K562 (cell line): Measurements from ENCODE around the gene TMEM39B. TPM values are rescaled to one million over a fixed set of nuclear protein-coding genes. Genes with fewer than 3 reads are reported as not detected.

Experiments
- CBX8 ChIP-seq: fragments of 200-600 bp; sonication (generic); IDR thresholded peaks from 2 replicates; pipeline ENCODE4 v1.6.1; 2012; ENCODE audit warnings: borderline replicate concordance, mixed run types, low read depth, mild to moderate bottlenecking, moderate library complexity, mixed read lengths, low read length, control low read depth, inconsistent platforms; ENCODE audit not compliant: poor library complexity, severe bottlenecking; ENCODE audit errors: extremely low read depth
- HDAC1 ChIP-seq, 2 experiments: fragments of 450-650 bp; IDR thresholded peaks; 2 replicates each; pipeline ENCODE4 v1.6.1; 2016 to 2017; ENCODE audit warnings: inconsistent platforms in 1 of 2, mild to moderate bottlenecking in 1 of 2, moderate library complexity in 1 of 2
- SNRNP70 ChIP-seq: fragments of 200-400 bp; formaldehyde crosslinking; optimal IDR thresholded peaks from 2 replicates; pipeline ENCODE3; 2017; ENCODE audit warnings: low read depth, low read length
- TAF1 ChIP-seq: IDR thresholded peaks from 2 replicates; pipeline ENCODE4 v1.6.1; 2011; ENCODE audit warnings: mild to moderate bottlenecking, low read length, moderate library complexity; ENCODE audit not compliant: insufficient read depth, control insufficient read depth, severe bottlenecking; ENCODE audit errors: extremely low read depth
- TAF15 ChIP-seq: fragments of 200-400 bp; formaldehyde crosslinking; IDR thresholded peaks from 2 replicates; pipeline ENCODE4 v1.6.1; 2017; ENCODE audit warnings: mild to moderate bottlenecking, low read depth, low read length, moderate library complexity
- polyA plus RNA-seq, 8 experiments: library from polyadenylated mRNA; depleted of rRNA in 4 of 8; stranded (reverse) in 5 of 8; unstranded in 3 of 8; fragments of >200 nt; fragmentation: Nextera tagmentation in 2 of 8; fragmentation: Illumina TruSeq in 1 of 8; extraction: Ambion mirVana in 2 of 8; extraction: Trizol in 1 of 8; gene quantifications; 2 replicates each; pipeline versions ENCODE4 v1.2.1 to v1.2.3, GENCODE V29; 2011 to 2014; ENCODE audit warnings: inconsistent platforms in 1 of 8, missing spikeins in 1 of 8
- total RNA-seq, 7 experiments: library from RNA; depleted of rRNA in 6 of 7; stranded (reverse); fragments of >200 nt in 6 of 7; fragmentation: Illumina TruSeq in 2 of 7; extraction: Trizol in 2 of 7; gene quantifications; 2 replicates each; pipeline versions ENCODE4 v1.2.1 to v1.2.3, GENCODE V29; 2011 to 2021; ENCODE audit warnings: low replicate concordance in 1 of 7
- TF ChIP-seq, protein P1 (sequence below): fragments of 450-650 bp; IDR thresholded peaks from 2 replicates; pipeline ENCODE4 v1.6.1; 2016; ENCODE audit warnings: antibody characterized with exemption
- TF ChIP-seq, protein P2 (sequence below), 2 experiments: fragments of 450-650 bp; IDR thresholded peaks; 2 replicates each; pipeline ENCODE4 v1.6.1; 2016; ENCODE audit warnings: mild to moderate bottlenecking in 2 of 2, borderline replicate concordance in 1 of 2, low read depth in 1 of 2, moderate library complexity in 1 of 2
- TF ChIP-seq, protein P3 (sequence below): fragments of 450-650 bp; IDR thresholded peaks from 2 replicates; pipeline ENCODE4 v1.6.1; 2018; ENCODE audit not compliant: partially characterized antibody
- TF ChIP-seq, protein P4 (sequence below): fragments of 450-650 bp; formaldehyde crosslinking; IDR thresholded peaks from 2 replicates; pipeline ENCODE4 v1.4.0; 2022; ENCODE audit warnings: missing genetic modification characterization

TMEM39B gene
- total and polyA plus RNA-seq, 9 of the 15 experiments (the other 6 are each of a cell fraction or from before 2014, with no cell fraction given): 0.92 to 28.5 (median 9.7) TPM

DNA sequence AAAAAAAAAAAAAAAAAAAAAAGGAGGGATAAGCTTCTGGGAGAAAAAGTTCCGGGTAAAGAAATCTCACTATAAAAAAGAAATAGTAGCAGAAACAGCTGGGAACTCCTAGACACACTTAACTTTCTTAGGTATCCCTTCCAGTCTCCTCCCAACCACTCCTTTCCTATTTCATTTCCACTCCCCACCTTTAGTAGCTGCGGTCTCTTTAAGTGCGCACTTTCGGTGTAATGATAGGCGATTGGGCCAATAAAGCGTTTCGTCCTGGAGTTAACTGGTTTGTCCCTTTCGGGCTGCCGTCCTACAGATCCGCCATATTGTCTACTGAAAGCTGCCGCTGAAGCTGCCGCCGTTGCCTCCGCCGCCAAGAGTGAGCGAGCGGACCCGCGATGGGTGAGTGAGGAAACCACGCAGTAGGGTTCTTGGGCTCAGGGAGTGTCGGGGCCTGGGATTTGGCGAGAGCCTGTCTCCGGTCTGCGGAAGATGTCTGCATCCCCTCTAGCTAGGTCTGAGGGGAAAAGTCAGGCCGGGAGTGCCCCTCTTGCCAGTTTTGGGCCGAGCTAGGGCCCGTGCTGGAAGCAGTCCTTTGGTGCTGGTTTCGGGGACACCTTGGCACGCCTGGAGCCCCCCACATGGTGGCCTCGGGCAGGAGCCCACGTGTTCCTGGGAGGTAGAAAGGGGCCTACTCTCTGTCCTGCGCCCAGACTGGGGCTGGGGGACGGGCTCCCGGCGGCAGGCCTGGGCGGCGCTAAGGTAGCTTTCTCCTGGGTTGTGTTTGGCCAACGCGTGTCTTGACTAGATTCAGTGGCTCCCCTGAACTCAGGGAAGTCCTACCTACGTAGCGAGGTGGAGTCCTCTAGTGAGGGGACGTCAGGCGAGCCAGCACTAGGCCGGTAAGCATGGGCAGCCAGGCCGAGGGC lies 35.3 kb downstream of the TMEM39B start, which contains the start of gene KPNA6 (continued):
- TF ChIP-seq, protein P1, sequence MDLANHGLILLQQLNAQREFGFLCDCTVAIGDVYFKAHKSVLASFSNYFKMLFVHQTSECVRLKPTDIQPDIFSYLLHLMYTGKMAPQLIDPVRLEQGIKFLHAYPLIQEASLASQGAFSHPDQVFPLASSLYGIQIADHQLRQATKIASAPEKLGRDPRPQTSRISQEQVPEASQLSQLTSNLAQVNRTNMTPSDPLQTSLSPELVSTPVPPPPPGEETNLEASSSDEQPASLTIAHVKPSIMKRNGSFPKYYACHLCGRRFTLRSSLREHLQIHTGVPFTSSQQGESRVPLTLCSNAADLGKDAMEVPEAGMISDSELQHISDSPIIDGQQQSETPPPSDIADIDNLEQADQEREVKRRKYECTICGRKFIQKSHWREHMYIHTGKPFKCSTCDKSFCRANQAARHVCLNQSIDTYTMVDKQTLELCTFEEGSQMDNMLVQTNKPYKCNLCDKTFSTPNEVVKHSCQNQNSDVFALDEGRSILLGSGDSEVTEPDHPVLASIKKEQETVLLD: peak; percentile 26; the same call in 1 of the 2 replicates
- TF ChIP-seq, protein P2, sequence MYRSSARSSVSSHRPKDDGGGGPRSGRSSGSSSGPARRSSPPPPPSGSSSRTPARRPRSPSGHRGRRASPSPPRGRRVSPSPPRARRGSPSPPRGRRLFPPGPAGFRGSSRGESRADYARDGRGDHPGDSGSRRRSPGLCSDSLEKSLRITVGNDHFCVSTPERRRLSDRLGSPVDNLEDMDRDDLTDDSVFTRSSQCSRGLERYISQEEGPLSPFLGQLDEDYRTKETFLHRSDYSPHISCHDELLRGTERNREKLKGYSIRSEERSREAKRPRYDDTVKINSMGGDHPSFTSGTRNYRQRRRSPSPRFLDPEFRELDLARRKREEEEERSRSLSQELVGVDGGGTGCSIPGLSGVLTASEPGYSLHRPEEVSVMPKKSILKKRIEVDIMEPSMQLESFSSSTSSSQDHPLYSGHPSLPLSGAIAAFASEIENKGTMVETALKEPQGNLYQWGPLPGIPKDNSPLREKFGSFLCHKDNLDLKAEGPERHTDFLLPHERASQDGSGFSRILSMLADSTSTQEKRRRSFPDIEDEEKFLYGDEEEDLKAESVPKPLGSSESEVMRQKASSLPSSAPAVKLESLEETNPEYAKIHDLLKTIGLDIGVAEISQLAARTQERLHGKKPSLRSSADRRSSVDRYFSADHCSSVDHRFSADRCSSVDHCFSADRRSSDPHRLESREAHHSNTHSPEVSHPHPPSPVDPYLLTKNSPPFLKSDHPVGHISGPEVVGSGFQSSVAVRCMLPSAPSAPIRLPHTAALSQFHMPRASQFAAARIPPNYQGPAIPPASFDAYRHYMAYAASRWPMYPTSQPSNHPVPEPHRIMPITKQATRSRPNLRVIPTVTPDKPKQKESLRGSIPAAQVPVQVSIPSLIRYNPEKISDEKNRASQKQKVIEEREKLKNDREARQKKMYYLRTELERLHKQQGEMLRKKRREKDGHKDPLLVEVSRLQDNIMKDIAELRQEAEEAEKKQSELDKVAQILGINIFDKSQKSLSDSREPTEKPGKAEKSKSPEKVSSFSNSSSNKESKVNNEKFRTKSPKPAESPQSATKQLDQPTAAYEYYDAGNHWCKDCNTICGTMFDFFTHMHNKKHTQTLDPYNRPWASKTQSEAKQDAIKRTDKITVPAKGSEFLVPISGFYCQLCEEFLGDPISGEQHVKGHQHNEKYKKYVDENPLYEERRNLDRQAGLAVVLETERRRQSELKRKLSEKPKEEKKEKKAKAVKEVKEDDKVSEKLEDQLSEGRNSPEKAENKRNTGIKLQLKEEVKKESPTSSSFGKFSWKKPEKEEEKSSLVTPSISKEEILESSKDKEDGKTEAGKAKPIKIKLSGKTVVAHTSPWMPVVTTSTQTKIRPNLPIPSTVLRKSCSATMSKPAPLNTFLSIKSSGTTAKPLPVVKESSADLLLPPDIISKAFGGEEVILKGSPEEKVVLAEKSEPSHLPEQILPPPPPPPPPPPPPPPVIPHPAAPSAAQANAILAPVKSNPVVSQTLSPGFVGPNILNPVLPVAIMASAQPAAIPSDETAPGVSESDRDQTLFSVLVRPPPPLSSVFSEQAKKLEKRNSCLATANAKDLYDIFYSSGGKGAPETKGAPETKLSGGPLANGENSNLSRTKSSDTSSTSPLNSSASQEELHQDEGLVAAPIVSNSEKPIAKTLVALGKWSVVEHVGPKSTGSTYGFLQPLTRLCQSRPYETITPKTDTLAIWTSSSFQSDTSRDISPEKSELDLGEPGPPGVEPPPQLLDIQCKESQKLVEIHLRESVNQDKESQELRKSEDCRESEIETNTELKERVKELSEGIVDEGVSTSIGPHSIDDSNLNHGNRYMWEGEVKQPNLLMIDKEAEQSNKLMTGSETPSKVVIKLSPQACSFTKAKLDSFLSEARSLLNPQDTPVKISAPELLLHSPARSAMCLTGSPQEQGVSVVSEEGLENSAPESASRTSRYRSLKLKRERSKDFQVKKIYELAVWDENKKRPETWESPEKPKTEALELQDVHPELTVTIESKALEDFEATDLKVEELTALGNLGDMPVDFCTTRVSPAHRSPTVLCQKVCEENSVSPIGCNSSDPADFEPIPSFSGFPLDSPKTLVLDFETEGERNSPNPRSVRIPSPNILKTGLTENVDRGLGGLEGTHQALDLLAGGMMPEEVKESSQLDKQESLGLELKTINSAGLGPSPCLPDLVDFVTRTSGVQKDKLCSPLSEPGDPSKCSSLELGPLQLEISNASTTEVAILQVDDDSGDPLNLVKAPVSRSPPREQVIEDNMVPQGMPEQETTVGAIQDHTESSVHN (IDR thresholded peaks at IDR 0.05; ENCODE audit: borderline replicate concordance in 1 of 2, low read depth in 1 of 2): no peak
- TF ChIP-seq CBX8 (no peak), TAF1 (peak; percentile 91), HDAC1 (IDR thresholded peaks at IDR 0.05) (peak in 1 of 2 experiments; percentile 29; a peak in 2 of 4 replicates), TAF15 (no peak), SNRNP70 (no peak)
- TF ChIP-seq, protein P3, sequence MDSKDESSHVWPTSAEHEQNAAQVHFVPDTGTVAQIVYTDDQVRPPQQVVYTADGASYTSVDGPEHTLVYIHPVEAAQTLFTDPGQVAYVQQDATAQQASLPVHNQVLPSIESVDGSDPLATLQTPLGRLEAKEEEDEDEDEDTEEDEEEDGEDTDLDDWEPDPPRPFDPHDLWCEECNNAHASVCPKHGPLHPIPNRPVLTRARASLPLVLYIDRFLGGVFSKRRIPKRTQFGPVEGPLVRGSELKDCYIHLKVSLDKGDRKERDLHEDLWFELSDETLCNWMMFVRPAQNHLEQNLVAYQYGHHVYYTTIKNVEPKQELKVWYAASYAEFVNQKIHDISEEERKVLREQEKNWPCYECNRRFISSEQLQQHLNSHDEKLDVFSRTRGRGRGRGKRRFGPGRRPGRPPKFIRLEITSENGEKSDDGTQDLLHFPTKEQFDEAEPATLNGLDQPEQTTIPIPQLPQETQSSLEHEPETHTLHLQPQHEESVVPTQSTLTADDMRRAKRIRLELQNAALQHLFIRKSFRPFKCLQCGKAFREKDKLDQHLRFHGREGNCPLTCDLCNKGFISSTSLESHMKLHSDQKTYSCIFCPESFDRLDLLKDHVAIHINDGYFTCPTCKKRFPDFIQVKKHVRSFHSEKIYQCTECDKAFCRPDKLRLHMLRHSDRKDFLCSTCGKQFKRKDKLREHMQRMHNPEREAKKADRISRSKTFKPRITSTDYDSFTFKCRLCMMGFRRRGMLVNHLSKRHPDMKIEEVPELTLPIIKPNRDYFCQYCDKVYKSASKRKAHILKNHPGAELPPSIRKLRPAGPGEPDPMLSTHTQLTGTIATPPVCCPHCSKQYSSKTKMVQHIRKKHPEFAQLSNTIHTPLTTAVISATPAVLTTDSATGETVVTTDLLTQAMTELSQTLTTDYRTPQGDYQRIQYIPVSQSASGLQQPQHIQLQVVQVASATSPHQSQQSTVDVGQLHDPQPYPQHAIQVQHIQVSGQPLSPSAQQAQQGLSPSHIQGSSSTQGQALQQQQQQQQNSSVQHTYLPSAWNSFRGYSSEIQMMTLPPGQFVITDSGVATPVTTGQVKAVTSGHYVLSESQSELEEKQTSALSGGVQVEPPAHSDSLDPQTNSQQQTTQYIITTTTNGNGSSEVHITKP: peak; percentile 92
- TF ChIP-seq, protein P4, sequence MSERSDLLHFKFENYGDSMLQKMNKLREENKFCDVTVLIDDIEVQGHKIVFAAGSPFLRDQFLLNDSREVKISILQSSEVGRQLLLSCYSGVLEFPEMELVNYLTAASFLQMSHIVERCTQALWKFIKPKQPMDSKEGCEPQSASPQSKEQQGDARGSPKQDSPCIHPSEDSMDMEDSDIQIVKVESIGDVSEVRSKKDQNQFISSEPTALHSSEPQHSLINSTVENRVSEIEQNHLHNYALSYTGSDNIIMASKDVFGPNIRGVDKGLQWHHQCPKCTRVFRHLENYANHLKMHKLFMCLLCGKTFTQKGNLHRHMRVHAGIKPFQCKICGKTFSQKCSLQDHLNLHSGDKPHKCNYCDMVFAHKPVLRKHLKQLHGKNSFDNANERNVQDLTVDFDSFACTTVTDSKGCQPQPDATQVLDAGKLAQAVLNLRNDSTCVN: no peak
